ENCODE data around the gene SNX27.
"Not testable (repeated sequence)": the region's sequence is repeated elsewhere in the genome, so short reads cannot be mapped to it uniquely, and the experiment has no call there.

The SNX27 gene

GRCh38 chr1:151661751-151662150 is 49.9 kb downstream of the SNX27 start:
- H3K27me3 ChIP-seq (ENCODE audit: control insufficient read depth in 1 of 2, insufficient read depth in 2 of 2, low read length in 2 of 2): no peaks in the 10 kb centered on the region
- peak overlapping the region in 1 of 2 donors; percentile 11 for H3K9ac ChIP-seq (ENCODE audit: low read depth in 1 of 2, low read length in 2 of 2)
- H3K9me3 ChIP-seq (ENCODE audit: control insufficient read depth in 1 of 2, low read length in 2 of 2): no peaks in the 10 kb centered on the region
- H3K4me1 ChIP-seq (ENCODE audit: control insufficient read depth in 1 of 2, insufficient read depth in 2 of 2, low read length in 2 of 2): peaks cover 5 to 12% of the 10 kb centered on the region in 2 donors
- H3K4me3 ChIP-seq (ENCODE audit: low read depth in 1 of 2, low read length in 2 of 2): peak overlapping the region; percentile 27 to 40
- no peak overlapping the region for H3K27ac ChIP-seq (ENCODE audit: low read depth, low read length)
- H3K36me3 ChIP-seq (ENCODE audit: control insufficient read depth in 1 of 2, insufficient read depth in 2 of 2, low read length in 2 of 2): peaks cover 0 to 19% of the 10 kb centered on the region in 2 donors

- H3K9me3 ChIP-seq (ENCODE audit: control insufficient read depth in 1 of 2, low read length in 2 of 2): no peaks in the 10 kb centered on the region
- peaks cover 0 to 26% of the 10 kb centered on the region in 2 donors for H3K36me3 ChIP-seq (ENCODE audit: control insufficient read depth in 1 of 2, insufficient read depth in 2 of 2, low read length in 2 of 2)
- H3K4me3 ChIP-seq (ENCODE audit: low read depth in 1 of 2, low read length in 2 of 2): no peak overlapping the region
- H3K27ac ChIP-seq (ENCODE audit: low read depth, low read length): no peak overlapping the region
- no peak overlapping the region for H3K9ac ChIP-seq (ENCODE audit: low read depth in 1 of 2, low read length in 2 of 2)
- no peaks in the 10 kb centered on the region for H3K27me3 ChIP-seq (ENCODE audit: control insufficient read depth in 1 of 2, insufficient read depth in 2 of 2, low read length in 2 of 2)
- no peaks in the 10 kb centered on the region for H3K4me1 ChIP-seq (ENCODE audit: control insufficient read depth in 1 of 2, insufficient read depth in 2 of 2, low read length in 2 of 2)
These were observed 56.2 kb downstream of the SNX27 start for GRCh38 chr1:151668090-151668489.

DNA sequence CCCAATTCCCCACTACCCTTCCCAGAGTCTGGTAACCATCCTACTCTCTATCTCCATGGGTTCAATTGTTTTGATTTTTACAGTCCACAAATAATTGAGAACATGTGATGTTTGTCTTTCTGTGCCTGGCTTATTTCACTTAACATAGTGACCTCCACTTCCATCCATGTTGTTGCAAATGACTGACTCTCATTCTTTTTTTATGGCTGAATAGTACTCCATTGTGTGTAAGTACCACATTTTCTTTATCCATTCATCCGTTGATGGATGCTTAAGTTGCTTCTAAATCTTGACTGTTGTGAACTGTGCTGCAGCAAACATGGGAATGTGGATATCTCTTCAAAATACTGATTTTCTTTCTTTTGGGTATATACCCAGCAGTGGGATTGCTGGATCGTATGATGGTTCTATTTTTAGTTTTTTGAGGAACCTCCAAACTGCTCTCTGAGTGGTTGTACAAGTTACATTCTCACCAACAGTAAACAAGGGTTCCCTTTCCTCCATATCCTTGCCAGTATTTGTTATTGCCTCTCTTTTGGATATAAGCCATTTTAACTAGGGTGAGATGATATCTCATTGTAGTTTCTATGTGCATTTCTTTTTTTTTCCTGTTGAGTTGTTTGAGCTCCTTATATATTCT is 58.3 kb downstream of the SNX27 start:
- not testable (repeated sequence) for H3K27ac ChIP-seq (ENCODE audit: low read depth, low read length); H3K4me3 ChIP-seq (ENCODE audit: low read depth in 1 of 2, low read length in 2 of 2); H3K27me3 ChIP-seq (ENCODE audit: control insufficient read depth in 1 of 2, insufficient read depth in 2 of 2, low read length in 2 of 2); H3K4me1 ChIP-seq (ENCODE audit: control insufficient read depth in 1 of 2, insufficient read depth in 2 of 2, low read length in 2 of 2); H3K9me3 ChIP-seq (ENCODE audit: control insufficient read depth in 1 of 2, low read length in 2 of 2); H3K9ac ChIP-seq (ENCODE audit: low read depth in 1 of 2, low read length in 2 of 2)
- H3K36me3 ChIP-seq (ENCODE audit: control insufficient read depth in 1 of 2, insufficient read depth in 2 of 2, low read length in 2 of 2): peaks cover 0 to 24% of the 10 kb centered on the region in 2 donors

DNA sequence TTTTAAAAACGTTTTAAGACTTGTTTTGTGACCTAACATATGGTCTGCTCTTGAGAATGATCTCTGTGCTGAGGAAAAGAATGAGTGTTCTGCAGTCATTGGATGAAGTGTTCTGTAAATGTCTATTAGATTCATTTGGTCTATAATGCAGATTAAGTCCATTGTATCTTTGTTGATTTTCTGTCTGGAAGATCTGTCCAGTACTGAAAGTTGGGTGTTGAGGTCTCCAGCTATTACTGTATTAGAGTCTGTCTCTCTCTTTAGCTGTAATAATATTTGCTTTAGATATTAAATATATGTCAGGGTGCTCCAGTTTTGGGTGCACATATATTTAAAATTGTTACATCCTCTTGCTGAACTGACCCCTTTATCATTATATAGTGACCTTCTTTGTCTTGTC is 61.6 kb downstream of the SNX27 start:
- no peaks in the 10 kb centered on the region for H3K27me3 ChIP-seq (ENCODE audit: control insufficient read depth in 1 of 2, insufficient read depth in 2 of 2, low read length in 2 of 2)
- H3K36me3 ChIP-seq (ENCODE audit: control insufficient read depth in 1 of 2, insufficient read depth in 2 of 2, low read length in 2 of 2): peaks cover 0 to 24% of the 10 kb centered on the region in 2 donors
- H3K4me1 ChIP-seq (ENCODE audit: control insufficient read depth in 1 of 2, insufficient read depth in 2 of 2, low read length in 2 of 2): no peaks in the 10 kb centered on the region
- H3K27ac ChIP-seq (ENCODE audit: low read depth, low read length): no peak overlapping the region
- H3K9ac ChIP-seq (ENCODE audit: low read depth in 1 of 2, low read length in 2 of 2): no peak overlapping the region
- H3K9me3 ChIP-seq (ENCODE audit: control insufficient read depth in 1 of 2, low read length in 2 of 2): no peaks in the 10 kb centered on the region
- H3K4me3 ChIP-seq (ENCODE audit: low read depth in 1 of 2, low read length in 2 of 2): no peak overlapping the region

DNA sequence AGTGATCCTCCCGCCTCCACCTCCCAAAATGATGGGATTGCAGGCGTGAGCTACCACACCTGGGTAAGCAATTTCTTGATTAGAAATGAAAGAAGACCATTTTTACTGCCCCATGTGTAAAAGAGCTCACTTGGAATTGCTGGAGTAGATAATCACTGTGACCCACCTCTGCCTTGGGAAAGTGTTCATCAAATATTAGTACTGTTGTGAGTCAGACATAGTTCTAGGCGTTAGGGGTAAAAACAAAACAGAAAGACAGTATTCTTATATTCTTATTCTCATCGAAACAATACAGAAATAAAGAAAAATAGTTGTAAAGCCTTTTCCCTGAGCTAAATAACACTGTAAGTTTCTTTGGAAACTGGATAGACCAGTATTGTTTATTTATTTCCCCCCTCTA is 68.5 kb downstream of the SNX27 start:
- peaks cover 0 to 25% of the 10 kb centered on the region in 2 donors for H3K36me3 ChIP-seq (ENCODE audit: control insufficient read depth in 1 of 2, insufficient read depth in 2 of 2, low read length in 2 of 2)

DNA sequence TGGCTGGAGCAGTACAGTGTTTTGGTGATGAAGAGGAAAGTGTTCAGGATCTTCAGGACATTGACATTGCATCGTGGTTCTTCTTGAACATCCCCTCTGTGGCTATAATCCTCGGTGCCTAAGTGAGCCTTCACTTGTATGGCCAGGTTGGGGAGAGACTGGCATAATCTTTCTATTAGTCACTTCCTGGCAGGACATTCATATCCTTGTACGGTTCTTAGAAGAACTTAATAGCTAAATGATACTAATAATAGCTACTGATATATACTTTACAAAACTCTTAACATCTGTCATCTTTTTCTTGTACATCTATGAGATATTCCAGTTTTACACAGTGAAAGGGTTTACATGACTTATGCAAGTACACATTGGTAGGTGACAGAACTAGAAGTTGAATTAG is 69.0 kb downstream of the SNX27 start:
- Histone ChIP-seq H3K4me1 (ENCODE audit: control insufficient read depth in 1 of 2, insufficient read depth in 2 of 2, low read length in 2 of 2) (no peaks in the 10 kb centered on the region), H3K27me3 (ENCODE audit: control insufficient read depth in 1 of 2, insufficient read depth in 2 of 2, low read length in 2 of 2) (no peaks in the 10 kb centered on the region), H3K4me3 (ENCODE audit: low read depth in 1 of 2, low read length in 2 of 2) (no peak overlapping the region), H3K36me3 (ENCODE audit: control insufficient read depth in 1 of 2, insufficient read depth in 2 of 2, low read length in 2 of 2) (peaks cover 0 to 25% of the 10 kb centered on the region in 2 donors), H3K9ac (ENCODE audit: low read depth in 1 of 2, low read length in 2 of 2) (no peak overlapping the region), H3K9me3 (ENCODE audit: control insufficient read depth in 1 of 2, low read length in 2 of 2) (no peaks in the 10 kb centered on the region), H3K27ac (ENCODE audit: low read depth, low read length) (no peak overlapping the region)

More for the DNA sequence above, 68.5 kb downstream of the SNX27 start:
- no peaks in the 10 kb centered on the region for H3K27me3 ChIP-seq (ENCODE audit: control insufficient read depth in 1 of 2, insufficient read depth in 2 of 2, low read length in 2 of 2)
- H3K4me3 ChIP-seq (ENCODE audit: low read depth in 1 of 2, low read length in 2 of 2): no peak overlapping the region
- no peaks in the 10 kb centered on the region for H3K9me3 ChIP-seq (ENCODE audit: control insufficient read depth in 1 of 2, low read length in 2 of 2)
- no peaks in the 10 kb centered on the region for H3K4me1 ChIP-seq (ENCODE audit: control insufficient read depth in 1 of 2, insufficient read depth in 2 of 2, low read length in 2 of 2)
- H3K27ac ChIP-seq (ENCODE audit: low read depth, low read length): no peak overlapping the region
- no peak overlapping the region for H3K9ac ChIP-seq (ENCODE audit: low read depth in 1 of 2, low read length in 2 of 2)

DNA sequence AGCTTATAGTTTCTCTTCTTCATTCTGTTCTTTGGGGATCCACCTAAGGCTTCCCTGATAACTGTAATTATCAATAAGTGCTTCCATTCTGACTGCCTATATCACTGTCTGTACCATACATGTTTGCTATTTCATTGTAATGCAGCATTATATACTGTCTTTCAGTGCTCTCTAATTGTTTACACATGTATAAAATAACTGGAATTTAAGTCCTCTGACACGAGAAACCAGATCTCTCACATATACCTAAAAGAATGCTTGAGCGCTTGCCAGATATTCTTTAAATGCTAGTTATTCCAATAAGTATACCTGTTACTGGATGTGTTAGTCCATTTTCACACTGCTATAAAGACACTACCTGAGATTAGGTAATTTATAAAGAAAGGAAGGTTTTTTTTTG is 70.1 kb downstream of the SNX27 start:
- H3K9ac ChIP-seq (ENCODE audit: low read depth in 1 of 2, low read length in 2 of 2): no peak overlapping the region
- no peaks in the 10 kb centered on the region for H3K4me1 ChIP-seq (ENCODE audit: control insufficient read depth in 1 of 2, insufficient read depth in 2 of 2, low read length in 2 of 2)
- no peaks in the 10 kb centered on the region for H3K27me3 ChIP-seq (ENCODE audit: control insufficient read depth in 1 of 2, insufficient read depth in 2 of 2, low read length in 2 of 2)
- H3K27ac ChIP-seq (ENCODE audit: low read depth, low read length): no peak overlapping the region
- no peaks in the 10 kb centered on the region for H3K9me3 ChIP-seq (ENCODE audit: control insufficient read depth in 1 of 2, low read length in 2 of 2)
- H3K4me3 ChIP-seq (ENCODE audit: low read depth in 1 of 2, low read length in 2 of 2): no peak overlapping the region
- peaks cover 0 to 25% of the 10 kb centered on the region in 2 donors for H3K36me3 ChIP-seq (ENCODE audit: control insufficient read depth in 1 of 2, insufficient read depth in 2 of 2, low read length in 2 of 2)

DNA sequence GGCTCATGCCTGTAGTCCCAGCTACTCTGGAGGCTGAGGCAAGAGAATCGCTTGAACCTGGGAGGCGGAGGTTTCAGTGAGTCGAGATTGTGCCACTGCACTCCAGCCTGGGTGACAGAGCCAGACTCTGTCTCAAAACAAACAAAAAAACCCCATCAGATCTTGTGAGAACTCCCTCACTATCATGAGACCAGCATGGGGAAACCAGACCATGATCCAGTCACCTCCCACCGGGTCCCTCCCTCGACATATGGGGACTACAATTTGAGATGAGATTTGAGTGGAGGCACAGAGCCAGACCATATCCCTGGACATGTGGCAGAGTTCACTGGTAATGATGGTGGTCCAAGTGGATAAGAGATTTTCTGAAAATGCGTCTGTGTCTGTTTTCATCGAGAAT is 71.1 kb downstream of the SNX27 start:
- H3K36me3 ChIP-seq (ENCODE audit: control insufficient read depth in 1 of 2, insufficient read depth in 2 of 2, low read length in 2 of 2): peaks cover 0 to 23% of the 10 kb centered on the region in 2 donors
- H3K9ac ChIP-seq (ENCODE audit: low read depth in 1 of 2, low read length in 2 of 2); H3K4me1 ChIP-seq (ENCODE audit: control insufficient read depth in 1 of 2, insufficient read depth in 2 of 2, low read length in 2 of 2); H3K27me3 ChIP-seq (ENCODE audit: control insufficient read depth in 1 of 2, insufficient read depth in 2 of 2, low read length in 2 of 2); H3K9me3 ChIP-seq (ENCODE audit: control insufficient read depth in 1 of 2, low read length in 2 of 2); H3K4me3 ChIP-seq (ENCODE audit: low read depth in 1 of 2, low read length in 2 of 2); H3K27ac ChIP-seq (ENCODE audit: low read depth, low read length): not testable (repeated sequence)

DNA sequence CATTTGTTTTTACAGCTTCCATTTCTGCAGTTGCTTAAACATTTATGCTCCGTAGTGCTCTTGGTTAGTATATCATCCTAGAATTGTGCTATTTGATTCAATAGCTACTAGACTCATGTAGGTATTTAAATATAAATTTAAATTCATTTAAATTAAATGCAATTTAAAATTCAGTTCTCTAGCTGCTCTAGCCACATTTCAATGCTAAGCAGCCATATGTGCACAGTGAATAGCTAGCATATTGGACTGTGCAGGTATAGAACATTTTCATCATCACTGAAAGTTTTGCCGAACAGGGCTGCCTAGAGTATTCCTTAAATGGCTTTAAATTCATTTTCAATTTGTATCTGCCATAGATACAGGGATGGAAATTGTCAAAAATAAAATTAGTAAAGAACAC is 72.3 kb downstream of the SNX27 start:
- Histone ChIP-seq H3K9me3 (ENCODE audit: control insufficient read depth in 1 of 2, low read length in 2 of 2) (no peaks in the 10 kb centered on the region), H3K4me1 (ENCODE audit: control insufficient read depth in 1 of 2, insufficient read depth in 2 of 2, low read length in 2 of 2) (no peaks in the 10 kb centered on the region), H3K36me3 (ENCODE audit: control insufficient read depth in 1 of 2, insufficient read depth in 2 of 2, low read length in 2 of 2) (peaks cover 0 to 21% of the 10 kb centered on the region in 2 donors), H3K27ac (ENCODE audit: low read depth, low read length) (no peak overlapping the region), H3K9ac (ENCODE audit: low read depth in 1 of 2, low read length in 2 of 2) (no peak overlapping the region), H3K4me3 (ENCODE audit: low read depth in 1 of 2, low read length in 2 of 2) (no peak overlapping the region), H3K27me3 (ENCODE audit: control insufficient read depth in 1 of 2, insufficient read depth in 2 of 2, low read length in 2 of 2) (no peaks in the 10 kb centered on the region)

GRCh38 chr1:151686561-151686960 is 74.7 kb downstream of the SNX27 start:
- no peaks in the 10 kb centered on the region for H3K27me3 ChIP-seq (ENCODE audit: control insufficient read depth in 1 of 2, insufficient read depth in 2 of 2, low read length in 2 of 2)
- H3K27ac ChIP-seq (ENCODE audit: low read depth, low read length): no peak overlapping the region
- H3K4me3 ChIP-seq (ENCODE audit: low read depth in 1 of 2, low read length in 2 of 2): no peak overlapping the region
- H3K4me1 ChIP-seq (ENCODE audit: control insufficient read depth in 1 of 2, insufficient read depth in 2 of 2, low read length in 2 of 2): no peaks in the 10 kb centered on the region
- H3K9me3 ChIP-seq (ENCODE audit: control insufficient read depth in 1 of 2, low read length in 2 of 2): no peaks in the 10 kb centered on the region
- H3K9ac ChIP-seq (ENCODE audit: low read depth in 1 of 2, low read length in 2 of 2): no peak overlapping the region
- peaks cover 0 to 15% of the 10 kb centered on the region in 2 donors for H3K36me3 ChIP-seq (ENCODE audit: control insufficient read depth in 1 of 2, insufficient read depth in 2 of 2, low read length in 2 of 2)
